K562 (cell line): ENCODE data around the gene LDLR.

ENCODE experiments used
- BRCA1 ChIP-seq, 2 experiments: fragments of 450-650 bp in 1 of 2; sonication (generic) in 1 of 2; formaldehyde crosslinking in 1 of 2; IDR thresholded peaks; 2 replicates each; pipeline versions ENCODE4 v1.5.0 to v1.6.1; 2017 to 2020; ENCODE audit warnings: mild to moderate bottlenecking in 1 of 2, missing genetic modification reagents in 1 of 2
- JUNB ChIP-seq: fragments of 450-650 bp; formaldehyde crosslinking; conservative IDR thresholded peaks from 2 replicates; pipeline ENCODE4 v1.4.0; 2020; ENCODE audit warnings: mild to moderate bottlenecking
- KDM4B ChIP-seq, 2 experiments: fragments of 450-650 bp in 1 of 2; sonication (generic) in 1 of 2; IDR thresholded peaks; 2 replicates each; pipeline ENCODE4 v1.6.1; 2016 to 2017; ENCODE audit warnings: borderline replicate concordance in 2 of 2, antibody characterized with exemption in 1 of 2, low read depth in 1 of 2, mild to moderate bottlenecking in 1 of 2
- MTA3 ChIP-seq: fragments of 450-650 bp; formaldehyde crosslinking; IDR thresholded peaks from 2 replicates; pipeline ENCODE4 v1.6.1; 2017; ENCODE audit warnings: mild to moderate bottlenecking, borderline replicate concordance
- PRMT5 ChIP-seq: sonication (generic); formaldehyde crosslinking; IDR thresholded peaks from 2 replicates; pipeline ENCODE4 v1.5.0; 2020; ENCODE audit warnings: missing genetic modification reagents
- PYGO2 ChIP-seq: fragments of 450-650 bp; IDR thresholded peaks from 2 replicates; pipeline ENCODE4 v1.6.1; 2016; ENCODE audit warnings: mild to moderate bottlenecking, missing genetic modification characterization, moderate library complexity, missing compliant biosample characterization
- SREBF2 ChIP-seq: sonication (generic); formaldehyde crosslinking; IDR thresholded peaks from 2 replicates; pipeline ENCODE4 v1.4.0; 2020; ENCODE audit warnings: mild to moderate bottlenecking, missing genetic modification reagents
- TRIM28 ChIP-seq: fragments of 450-650 bp; IDR thresholded peaks from 2 replicates; pipeline ENCODE4 v1.6.1; 2017
- ZBED1 ChIP-seq: IDR thresholded peaks from 2 replicates; pipeline ENCODE4 v1.6.1; 2014
- ZNF124 ChIP-seq: sonication (generic); formaldehyde crosslinking; IDR thresholded peaks from 2 replicates; pipeline ENCODE4 v1.8.1; 2022; ENCODE audit warnings: missing genetic modification reagents
- TF ChIP-seq, protein P1 (sequence below): IDR thresholded peaks from 2 replicates; pipeline ENCODE4 v1.6.1; 2011; ENCODE audit not compliant: insufficient read length; ENCODE audit errors: extremely low read depth
- TF ChIP-seq, protein P2 (sequence below): fragments of 450-650 bp; formaldehyde crosslinking; IDR thresholded peaks from 2 replicates; pipeline ENCODE4 v1.4.0; 2022; ENCODE audit warnings: mild to moderate bottlenecking, moderate library complexity
- TF ChIP-seq, protein P3 (sequence below), 3 experiments: IDR thresholded peaks in 2 of 3; conservative IDR thresholded peaks in 1 of 3; 2 replicates each; pipeline ENCODE4 v1.5.1; 2011 to 2012; ENCODE audit warnings: low read length in 3 of 3, mild to moderate bottlenecking in 3 of 3, control low read depth in 2 of 3, improper control_type of control experiment in 1 of 3, inconsistent platforms in 1 of 3, low read depth in 1 of 3, mixed read lengths in 1 of 3, moderate library complexity in 1 of 3; ENCODE audit not compliant: insufficient read depth in 2 of 3

DNA sequence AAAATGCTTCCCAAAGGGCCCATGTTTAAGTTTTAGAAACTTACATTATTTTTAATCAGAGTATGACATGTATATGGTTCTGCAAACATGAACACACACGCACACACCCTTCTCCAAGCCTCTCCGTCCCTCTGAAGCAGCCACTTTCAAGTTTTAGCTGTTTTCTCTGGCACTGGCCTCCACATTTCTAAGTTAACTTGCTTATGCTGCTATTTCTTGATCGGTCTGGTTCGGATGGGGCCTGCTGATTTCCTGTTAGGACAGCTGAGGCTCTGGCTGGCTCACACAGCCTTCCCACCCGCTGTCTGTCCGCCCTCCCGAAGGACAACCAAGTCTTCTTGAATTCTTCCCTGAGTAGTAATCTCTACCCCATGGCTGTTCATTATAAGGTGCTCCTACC lies 61.9 kb downstream of the LDLR start:
- TF ChIP-seq ZBED1 (no peak), TRIM28 (no peak), BRCA1 (IDR thresholded peaks at IDR 0.05) (no peak), BRCA1 (CRISPR knock-in tag; IDR thresholded peaks at IDR 0.05) (no peak), PYGO2 (no peak), JUNB (CRISPR knock-in tag) (no peak), PRMT5 (CRISPR knock-in tag) (no peak), KDM4B (IDR thresholded peaks at IDR 0.05; ENCODE audit: borderline replicate concordance in 2 of 2, low read depth in 1 of 2) (no peak), MTA3 (no peak), SREBF2 (CRISPR knock-in tag) (no peak), ZNF124 (CRISPR knock-in tag) (no peak)
- TF ChIP-seq, protein P1, sequence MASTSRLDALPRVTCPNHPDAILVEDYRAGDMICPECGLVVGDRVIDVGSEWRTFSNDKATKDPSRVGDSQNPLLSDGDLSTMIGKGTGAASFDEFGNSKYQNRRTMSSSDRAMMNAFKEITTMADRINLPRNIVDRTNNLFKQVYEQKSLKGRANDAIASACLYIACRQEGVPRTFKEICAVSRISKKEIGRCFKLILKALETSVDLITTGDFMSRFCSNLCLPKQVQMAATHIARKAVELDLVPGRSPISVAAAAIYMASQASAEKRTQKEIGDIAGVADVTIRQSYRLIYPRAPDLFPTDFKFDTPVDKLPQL, result no peak
- TF ChIP-seq, protein P2, sequence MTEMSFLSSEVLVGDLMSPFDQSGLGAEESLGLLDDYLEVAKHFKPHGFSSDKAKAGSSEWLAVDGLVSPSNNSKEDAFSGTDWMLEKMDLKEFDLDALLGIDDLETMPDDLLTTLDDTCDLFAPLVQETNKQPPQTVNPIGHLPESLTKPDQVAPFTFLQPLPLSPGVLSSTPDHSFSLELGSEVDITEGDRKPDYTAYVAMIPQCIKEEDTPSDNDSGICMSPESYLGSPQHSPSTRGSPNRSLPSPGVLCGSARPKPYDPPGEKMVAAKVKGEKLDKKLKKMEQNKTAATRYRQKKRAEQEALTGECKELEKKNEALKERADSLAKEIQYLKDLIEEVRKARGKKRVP (CRISPR knock-in tag), result no peak
- TF ChIP-seq, protein P3, sequence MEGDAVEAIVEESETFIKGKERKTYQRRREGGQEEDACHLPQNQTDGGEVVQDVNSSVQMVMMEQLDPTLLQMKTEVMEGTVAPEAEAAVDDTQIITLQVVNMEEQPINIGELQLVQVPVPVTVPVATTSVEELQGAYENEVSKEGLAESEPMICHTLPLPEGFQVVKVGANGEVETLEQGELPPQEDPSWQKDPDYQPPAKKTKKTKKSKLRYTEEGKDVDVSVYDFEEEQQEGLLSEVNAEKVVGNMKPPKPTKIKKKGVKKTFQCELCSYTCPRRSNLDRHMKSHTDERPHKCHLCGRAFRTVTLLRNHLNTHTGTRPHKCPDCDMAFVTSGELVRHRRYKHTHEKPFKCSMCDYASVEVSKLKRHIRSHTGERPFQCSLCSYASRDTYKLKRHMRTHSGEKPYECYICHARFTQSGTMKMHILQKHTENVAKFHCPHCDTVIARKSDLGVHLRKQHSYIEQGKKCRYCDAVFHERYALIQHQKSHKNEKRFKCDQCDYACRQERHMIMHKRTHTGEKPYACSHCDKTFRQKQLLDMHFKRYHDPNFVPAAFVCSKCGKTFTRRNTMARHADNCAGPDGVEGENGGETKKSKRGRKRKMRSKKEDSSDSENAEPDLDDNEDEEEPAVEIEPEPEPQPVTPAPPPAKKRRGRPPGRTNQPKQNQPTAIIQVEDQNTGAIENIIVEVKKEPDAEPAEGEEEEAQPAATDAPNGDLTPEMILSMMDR (IDR thresholded peaks at IDR 0.05 in 2 of 3, conservative IDR thresholded peaks at IDR 0.05 in 1 of 3; ENCODE audit: insufficient read depth in 2 of 3, low read depth in 1 of 3, low read length in 3 of 3), result no peak
